GM21360 (cell line): ENCODE results near the gene NR4A2.
A peak's percentile ranks its signal among the peaks of the same experiment; 100 is the strongest.

Experiments
- ATAC-seq: cut with Tn5 transposase; IDR thresholded peaks from one replicate; pipeline ENCODE4 v1.9.1; 2021; ENCODE audit warnings: mild to moderate bottlenecking, moderate library complexity; ENCODE audit not compliant: unreplicated experiment

The NR4A2 gene

GRCh38 chr2:156332534-156333273 lies at the start of gene NR4A2:
TSS of gene NR4A2 (minus strand) at chr2:156332721. CDS start at chr2:156330186, 2,535 bp downstream.
- ATAC-seq: peak; percentile 66

- peak; percentile 82 for ATAC-seq
These were observed 47.7 kb upstream of the NR4A2 start for GRCh38 chr2:156380117-156380645.

GRCh38 chr2:156379714-156380113 lies 47.2 kb upstream of the NR4A2 start:
- no peak for ATAC-seq

- no peak for ATAC-seq
These were observed 46.5 kb upstream of the NR4A2 start for GRCh38 chr2:156379071-156379470.

GRCh38 chr2:156366753-156367152 lies 34.2 kb upstream of the NR4A2 start:
- ATAC-seq: no peak

GRCh38 chr2:156363141-156363540 lies 30.6 kb upstream of the NR4A2 start:
- ATAC-seq: no peak

GRCh38 chr2:156356014-156356754 lies 23.7 kb upstream of the NR4A2 start:
- ATAC-seq: no peak

- no peak for ATAC-seq
These were observed 20.4 kb upstream of the NR4A2 start for GRCh38 chr2:156352911-156353310.

GRCh38 chr2:156350374-156351142 lies 18.0 kb upstream of the NR4A2 start:
- no peak for ATAC-seq

GRCh38 chr2:156349605-156350004 lies 17.1 kb upstream of the NR4A2 start:
- no peak for ATAC-seq

GRCh38 chr2:156349161-156349560 lies 16.6 kb upstream of the NR4A2 start:
- ATAC-seq: no peak

- ATAC-seq: no peak
These were observed 14.9 kb upstream of the NR4A2 start for GRCh38 chr2:156347431-156347830.

- no peak for ATAC-seq
These were observed 14.2 kb upstream of the NR4A2 start for GRCh38 chr2:156346731-156347130.

- no peak for ATAC-seq
These were observed 13.1 kb upstream of the NR4A2 start for GRCh38 chr2:156345582-156345981.

GRCh38 chr2:156343940-156344301 lies 11.4 kb upstream of the NR4A2 start:
- ATAC-seq: no peak

- no peak for ATAC-seq
These were observed 10.8 kb upstream of the NR4A2 start for GRCh38 chr2:156343096-156343939.

GRCh38 chr2:156342254-156343095 lies 10.0 kb upstream of the NR4A2 start:
- ATAC-seq: peak; percentile 44

- ATAC-seq: peak; percentile 82
These were observed 9.1 kb upstream of the NR4A2 start for GRCh38 chr2:156341452-156342253.
